ENCODE measurements around the gene ZNF277.

DNA sequence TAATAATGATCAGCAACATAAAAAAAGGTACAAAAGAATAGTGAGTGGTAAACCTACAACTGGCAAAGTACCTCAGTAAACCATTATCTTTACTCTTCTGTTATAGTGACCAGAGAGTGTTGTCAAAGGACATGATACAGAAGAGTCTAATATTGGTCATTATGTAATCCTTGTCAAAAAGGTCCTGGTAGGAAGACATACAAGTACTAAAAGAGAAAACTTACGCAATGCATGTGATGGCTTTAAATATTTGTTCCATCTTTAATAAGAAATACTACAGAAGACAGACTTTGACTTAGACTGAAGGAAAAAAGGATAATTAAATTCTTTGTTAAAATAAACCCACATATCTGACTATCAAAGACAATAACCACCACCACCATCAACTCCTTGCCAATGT is 6.8 kb upstream of the ZNF277 start:
- TF ChIP-seq, protein P1, sequence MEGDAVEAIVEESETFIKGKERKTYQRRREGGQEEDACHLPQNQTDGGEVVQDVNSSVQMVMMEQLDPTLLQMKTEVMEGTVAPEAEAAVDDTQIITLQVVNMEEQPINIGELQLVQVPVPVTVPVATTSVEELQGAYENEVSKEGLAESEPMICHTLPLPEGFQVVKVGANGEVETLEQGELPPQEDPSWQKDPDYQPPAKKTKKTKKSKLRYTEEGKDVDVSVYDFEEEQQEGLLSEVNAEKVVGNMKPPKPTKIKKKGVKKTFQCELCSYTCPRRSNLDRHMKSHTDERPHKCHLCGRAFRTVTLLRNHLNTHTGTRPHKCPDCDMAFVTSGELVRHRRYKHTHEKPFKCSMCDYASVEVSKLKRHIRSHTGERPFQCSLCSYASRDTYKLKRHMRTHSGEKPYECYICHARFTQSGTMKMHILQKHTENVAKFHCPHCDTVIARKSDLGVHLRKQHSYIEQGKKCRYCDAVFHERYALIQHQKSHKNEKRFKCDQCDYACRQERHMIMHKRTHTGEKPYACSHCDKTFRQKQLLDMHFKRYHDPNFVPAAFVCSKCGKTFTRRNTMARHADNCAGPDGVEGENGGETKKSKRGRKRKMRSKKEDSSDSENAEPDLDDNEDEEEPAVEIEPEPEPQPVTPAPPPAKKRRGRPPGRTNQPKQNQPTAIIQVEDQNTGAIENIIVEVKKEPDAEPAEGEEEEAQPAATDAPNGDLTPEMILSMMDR (IDR thresholded peaks at IDR 0.05) = no peak
- TF ChIP-seq POLR2AphosphoS5 (IDR thresholded peaks at IDR 0.05; ENCODE audit: insufficient read depth in 1 of 2, low read depth in 1 of 2) (no peak), POLR2A (IDR thresholded peaks at IDR 0.05) (no peak)

All from vagina (tissue), 2 donors.